CD14-positive monocyte (primary cell): Measurements from ENCODE around the gene CAPN13. TPM values are rescaled to one million over a fixed set of nuclear protein-coding genes. Genes with fewer than 3 reads are reported as not detected.

Experiments used
- DNase-seq, 3 donors: peaks; one replicate each; pipeline ENCODE4 v3.0.0-alpha.2; 2011 to 2022
- H2AFZ ChIP-seq: 2 replicates; pipeline ENCODE4 v1.6.0; 2012; ENCODE audit warnings: mild to moderate bottlenecking, low read depth, low read length, inconsistent platforms; ENCODE audit not compliant: insufficient read depth, poor library complexity, severe bottlenecking
- H3K27ac ChIP-seq, 2 donors: 1 replicate in 1 of 2; 2 replicates in 1 of 2; pipeline ENCODE4 v1.5.1; 2012 to 2013; ENCODE audit warnings: low read length in 2 of 2, control low read depth in 1 of 2, inconsistent platforms in 1 of 2, low read depth in 1 of 2, mild to moderate bottlenecking in 1 of 2
- H3K27me3 ChIP-seq, 2 donors: one replicate each; pipeline versions ENCODE4 v1.6.0 to v1.6.1; 2011 to 2013; ENCODE audit warnings: low read length in 2 of 2; ENCODE audit not compliant: control insufficient read depth in 2 of 2, insufficient read depth in 2 of 2
- H3K36me3 ChIP-seq, 2 donors: replicated peaks in 1 of 2; 1 replicate in 1 of 2; 2 replicates in 1 of 2; pipeline versions ENCODE4 v1.5.1 to v1.6.1; 2012 to 2013; ENCODE audit warnings: low read length in 2 of 2, control low read depth in 1 of 2, inconsistent platforms in 1 of 2, mild to moderate bottlenecking in 1 of 2; ENCODE audit not compliant: insufficient read depth in 2 of 2, control insufficient read depth in 1 of 2
- H3K4me1 ChIP-seq, 2 donors: 1 replicate in 1 of 2; 2 replicates in 1 of 2; pipeline versions ENCODE4 v1.5.1 to v1.6.1; 2012 to 2013; ENCODE audit warnings: low read length in 2 of 2, control low read depth in 1 of 2, inconsistent platforms in 1 of 2, mild to moderate bottlenecking in 1 of 2, moderate library complexity in 1 of 2; ENCODE audit not compliant: insufficient read depth in 2 of 2, control insufficient read depth in 1 of 2
- H3K4me2 ChIP-seq: replicated peaks from 2 replicates; pipeline ENCODE3; 2012; ENCODE audit warnings: low read length, moderate library complexity, mild to moderate bottlenecking; ENCODE audit not compliant: poor library complexity, severe bottlenecking; ENCODE audit errors: extremely low read depth
- H3K4me3 ChIP-seq, 3 experiments: fragments of 200-600 bp in 1 of 3; sonication (generic) in 1 of 3; replicated peaks in 1 of 3; 1 replicate in 2 of 3; 2 replicates in 1 of 3; pipeline ENCODE4 v1.5.1; 2011 to 2013; ENCODE audit warnings: low read length in 3 of 3, mild to moderate bottlenecking in 3 of 3, control low read depth in 2 of 3, low read depth in 2 of 3, inconsistent platforms in 1 of 3, moderate library complexity in 1 of 3
- H3K79me2 ChIP-seq: 2 replicates; pipeline ENCODE4 v1.6.0; 2012; ENCODE audit warnings: mild to moderate bottlenecking, control low read depth, inconsistent platforms, low read length, moderate library complexity; ENCODE audit not compliant: insufficient read depth
- H3K9ac ChIP-seq: 2 replicates; pipeline ENCODE4 v1.6.0; 2017; ENCODE audit warnings: low read length, mild to moderate bottlenecking; ENCODE audit not compliant: insufficient read depth, poor library complexity, severe bottlenecking
- H3K9me3 ChIP-seq, 2 donors: replicated peaks in 1 of 2; 1 replicate in 1 of 2; 2 replicates in 1 of 2; pipeline versions ENCODE4 v1.5.1 to v1.6.1; 2012 to 2013; ENCODE audit warnings: low read length in 2 of 2, control low read depth in 1 of 2; ENCODE audit not compliant: control insufficient read depth in 1 of 2, insufficient read depth in 1 of 2
- H4K20me1 ChIP-seq: 2 replicates; pipeline ENCODE4 v1.6.0; 2012; ENCODE audit warnings: mild to moderate bottlenecking, low read length, control low read depth, moderate library complexity; ENCODE audit not compliant: insufficient read depth
- H3K27ac Mint-ChIP-seq, 7 donors: one replicate each; pipeline ENCODE4 v1.8.0; 2020; ENCODE audit warnings: mild to moderate bottlenecking in 7 of 7, mixed read lengths in 7 of 7, moderate library complexity in 6 of 7, inconsistent platforms in 2 of 7
- H3K27me3 Mint-ChIP-seq, 3 donors: one replicate each; pipeline ENCODE4 v1.8.0; 2021 to 2022; ENCODE audit warnings: low read depth in 3 of 3, mild to moderate bottlenecking in 3 of 3, mixed read lengths in 3 of 3, moderate library complexity in 3 of 3, inconsistent platforms in 1 of 3
- H3K36me3 Mint-ChIP-seq, 2 donors: one replicate each; pipeline ENCODE4 v1.8.0; 2020; ENCODE audit warnings: mixed read lengths in 2 of 2, inconsistent platforms in 1 of 2, mild to moderate bottlenecking in 1 of 2
- H3K4me1 Mint-ChIP-seq: one replicate; pipeline ENCODE4 v1.8.0; 2020; ENCODE audit warnings: mild to moderate bottlenecking, mixed read lengths
- H3K4me3 Mint-ChIP-seq, 2 donors: one replicate each; pipeline ENCODE4 v1.8.0; 2020; ENCODE audit warnings: mild to moderate bottlenecking in 2 of 2, mixed read lengths in 2 of 2, moderate library complexity in 1 of 2
- H3K9me3 Mint-ChIP-seq, 7 donors: one replicate each; pipeline ENCODE4 v1.8.0; 2020 to 2022; ENCODE audit warnings: mixed read lengths in 7 of 7, mild to moderate bottlenecking in 6 of 7, moderate library complexity in 6 of 7, inconsistent platforms in 2 of 7
- CTCF ChIP-seq: fragments of 200-600 bp; IDR thresholded peaks from one replicate; pipeline ENCODE4 v1.8.0; 2022; ENCODE audit warnings: antibody characterized with exemption, mild to moderate bottlenecking
- WGBS: methylation state at CpG from one replicate; pipeline ENCODE4 v1.1.5; 2013; ENCODE audit warnings: missing lambda C conversion rate; ENCODE audit not compliant: insufficient coverage; 5-methylcytosine and 5-hydroxymethylcytosine counted together
- intact Hi-C, 2 donors: fragments of 100-400 bp; cut with micrococcal nuclease; formaldehyde crosslinking; loops; one replicate each; pipeline versions ENCODE4 v1.15.0 to v1.15.1; 2023
- polyA plus RNA-seq, 3 donors: library from polyadenylated mRNA; depleted of rRNA in 1 of 3; unstranded in 2 of 3; stranded (reverse) in 1 of 3; fragments of 300-500 nt in 2 of 3; fragments of >200 nt in 1 of 3; fragmentation: Illumina TruSeq in 2 of 3; gene quantifications; 1 replicate in 2 of 3; 2 replicates in 1 of 3; pipeline ENCODE4 v1.2.3, GENCODE V29; 2012 to 2021

The CAPN13 gene
- polyA plus RNA-seq, 3 donors = not detected

DNA sequence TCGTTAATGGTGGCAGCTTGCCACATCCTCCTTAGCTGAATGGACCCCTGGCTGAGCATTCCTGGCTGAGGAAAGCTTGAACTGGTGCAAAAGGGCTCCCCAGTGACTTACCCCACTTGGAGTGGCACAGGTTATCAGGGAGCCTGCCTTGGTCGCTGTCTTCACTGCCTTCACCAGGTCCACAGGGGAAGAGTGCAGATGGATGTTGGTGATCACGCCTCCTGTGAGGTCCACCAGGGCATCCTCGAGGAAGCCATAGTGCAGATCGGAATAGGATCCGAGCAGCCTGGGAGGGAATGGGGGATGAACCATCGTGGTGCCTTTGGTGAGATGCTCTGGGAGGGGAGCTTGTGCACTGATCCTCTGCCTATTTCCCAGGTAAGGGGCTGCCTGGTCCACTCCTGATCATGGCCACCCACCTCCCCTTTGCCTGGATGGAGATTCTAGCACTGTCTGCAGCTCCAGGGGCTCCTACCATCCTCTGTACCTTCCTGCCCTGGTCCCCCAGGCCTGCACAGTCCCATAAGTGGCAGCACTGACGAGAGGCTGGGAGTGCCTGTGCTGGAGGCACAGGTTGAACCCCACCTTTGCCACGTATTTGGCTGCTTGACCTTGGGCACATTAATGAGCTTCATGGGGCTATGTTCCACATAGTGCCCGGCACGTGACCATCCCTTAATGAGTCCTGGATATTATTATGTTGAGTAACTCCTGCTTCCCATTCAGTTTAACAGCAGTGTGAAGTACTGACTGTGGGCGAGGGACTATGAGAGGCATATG is 43.0 kb downstream of the CAPN13 start:
- H3K9ac ChIP-seq = no peak overlapping the region
- H2AFZ ChIP-seq = no peak overlapping the region

GRCh38 chr2:30763151-30763660 is 44.0 kb downstream of the CAPN13 start:
- no peaks in the 10 kb centered on the region for H3K4me1 Mint-ChIP-seq
- WGBS = 100% methylated on average over 2 of the region's 3 CpGs
- no peaks in the 10 kb centered on the region for H3K79me2 ChIP-seq
- intact Hi-C loops = no loop called here
- no peak for TF ChIP-seq CTCF
- no peaks in the 10 kb centered on the region for H3K9me3 ChIP-seq
- H3K36me3 Mint-ChIP-seq = no peaks in the 10 kb centered on the region
- no peaks in the 10 kb centered on the region for H3K4me1 ChIP-seq
- no peak overlapping the region for H3K9ac ChIP-seq
- no peak for DNase-seq
- H3K27ac Mint-ChIP-seq = no peak overlapping the region
- no peak overlapping the region for H3K4me2 ChIP-seq
- peaks cover 0 to 3% (median 0%) of the 10 kb centered on the region in 7 donors for H3K9me3 Mint-ChIP-seq
- no peak overlapping the region for H3K27ac ChIP-seq
- no peaks in the 10 kb centered on the region for H3K27me3 ChIP-seq
- H3K27me3 Mint-ChIP-seq = peaks cover 7 to 8% (median 8%) of the 10 kb centered on the region in 3 donors
- no peaks in the 10 kb centered on the region for H4K20me1 ChIP-seq
- no peak overlapping the region for H3K4me3 ChIP-seq
- H3K4me3 Mint-ChIP-seq = no peak overlapping the region
- no peak overlapping the region for H2AFZ ChIP-seq
- H3K36me3 ChIP-seq = no peaks in the 10 kb centered on the region

More for the DNA sequence above, 43.0 kb downstream of the CAPN13 start:
- Histone ChIP-seq H3K4me3 (no peak overlapping the region), H3K79me2 (no peaks in the 10 kb centered on the region), H3K27ac (no peak overlapping the region), H3K4me1 (no peaks in the 10 kb centered on the region), H3K36me3 (no peaks in the 10 kb centered on the region), H3K9me3 (no peaks in the 10 kb centered on the region), H3K27me3 (no peaks in the 10 kb centered on the region), H3K4me2 (no peak overlapping the region), H4K20me1 (no peaks in the 10 kb centered on the region)
- intact Hi-C loops = no loop called here
- H3K36me3 Mint-ChIP-seq = no peaks in the 10 kb centered on the region
- H3K27me3 Mint-ChIP-seq = peaks cover 3 to 7% (median 5%) of the 10 kb centered on the region in 3 donors
- no peaks in the 10 kb centered on the region for H3K4me1 Mint-ChIP-seq
- no peak for TF ChIP-seq CTCF
- peaks cover 0 to 3% (median 0%) of the 10 kb centered on the region in 7 donors for H3K9me3 Mint-ChIP-seq
- 86% methylated on average over 8 of the region's 12 CpGs for WGBS
- no peak overlapping the region for H3K4me3 Mint-ChIP-seq
- no peak for DNase-seq
- no peak overlapping the region for H3K27ac Mint-ChIP-seq
